ENCODE measurements around the gene DIP2C.
"Not testable (repeated sequence)": the region's sequence is repeated elsewhere in the genome, so short reads cannot be mapped to it uniquely, and the experiment has no call there.

DNA sequence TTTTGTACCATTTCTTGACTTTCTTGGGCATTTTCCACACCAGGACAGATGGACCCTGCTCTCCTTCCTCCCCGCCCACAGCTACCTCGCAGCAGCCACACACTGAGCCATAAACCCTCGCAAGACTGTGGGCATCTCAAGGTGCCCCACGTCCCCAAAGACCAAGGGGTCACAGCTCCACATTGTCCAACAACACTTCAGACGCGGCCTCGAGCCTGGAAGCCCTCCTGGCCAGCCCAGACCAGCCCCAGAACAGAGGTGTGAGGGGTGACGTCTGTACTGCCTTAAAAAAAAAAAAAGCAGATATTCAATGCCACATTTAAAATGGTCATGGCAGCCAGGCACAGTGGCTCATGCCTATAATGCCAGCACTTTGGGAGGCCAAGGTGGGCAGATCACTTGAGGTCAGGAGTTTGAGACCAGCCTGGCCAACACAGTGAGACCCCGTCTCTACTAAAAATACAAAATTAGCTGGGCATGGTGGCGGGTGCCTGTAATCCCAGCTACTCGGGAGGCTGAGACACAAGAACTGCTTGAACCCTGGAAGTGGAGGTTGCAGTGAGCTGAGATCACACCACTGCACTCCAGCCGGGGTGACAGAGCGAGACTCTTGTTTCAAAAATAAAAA is 36.5 kb downstream of the DIP2C start:
- TF ChIP-seq, protein P1, sequence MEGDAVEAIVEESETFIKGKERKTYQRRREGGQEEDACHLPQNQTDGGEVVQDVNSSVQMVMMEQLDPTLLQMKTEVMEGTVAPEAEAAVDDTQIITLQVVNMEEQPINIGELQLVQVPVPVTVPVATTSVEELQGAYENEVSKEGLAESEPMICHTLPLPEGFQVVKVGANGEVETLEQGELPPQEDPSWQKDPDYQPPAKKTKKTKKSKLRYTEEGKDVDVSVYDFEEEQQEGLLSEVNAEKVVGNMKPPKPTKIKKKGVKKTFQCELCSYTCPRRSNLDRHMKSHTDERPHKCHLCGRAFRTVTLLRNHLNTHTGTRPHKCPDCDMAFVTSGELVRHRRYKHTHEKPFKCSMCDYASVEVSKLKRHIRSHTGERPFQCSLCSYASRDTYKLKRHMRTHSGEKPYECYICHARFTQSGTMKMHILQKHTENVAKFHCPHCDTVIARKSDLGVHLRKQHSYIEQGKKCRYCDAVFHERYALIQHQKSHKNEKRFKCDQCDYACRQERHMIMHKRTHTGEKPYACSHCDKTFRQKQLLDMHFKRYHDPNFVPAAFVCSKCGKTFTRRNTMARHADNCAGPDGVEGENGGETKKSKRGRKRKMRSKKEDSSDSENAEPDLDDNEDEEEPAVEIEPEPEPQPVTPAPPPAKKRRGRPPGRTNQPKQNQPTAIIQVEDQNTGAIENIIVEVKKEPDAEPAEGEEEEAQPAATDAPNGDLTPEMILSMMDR (IDR thresholded peaks at IDR 0.05; ENCODE audit: borderline replicate concordance, extremely low read depth, low read length, poor library complexity, severe bottlenecking), result not testable (repeated sequence)
- not testable (repeated sequence) for TF ChIP-seq EZH2 (IDR thresholded peaks at IDR 0.05; ENCODE audit: borderline replicate concordance, low read depth, low read length, severe bottlenecking)

Measured in DND-41 (cell line).